ENCODE data around the gene TRAPPC3.
A peak's percentile ranks its signal among the peaks of the same experiment; 100 is the strongest.

The TRAPPC3 gene

GRCh38 chr1:36178471-36179219 is 29.4 kb upstream of the TRAPPC3 start:
- no peak overlapping the region for H3K4me3 ChIP-seq (ENCODE audit: low read length)
- no peak for TF ChIP-seq CTCF (conservative IDR thresholded peaks at IDR 0.05; ENCODE audit: low read length)
- no peak for DNase-seq (ENCODE audit: low read depth)

- no peak overlapping the region for H3K4me3 ChIP-seq (ENCODE audit: low read length)
- no peak for TF ChIP-seq CTCF (conservative IDR thresholded peaks at IDR 0.05; ENCODE audit: low read length)
- DNase-seq (ENCODE audit: low read depth): no peak
Observed at GRCh38 chr1:36177589-36178431, 28.5 kb upstream of the TRAPPC3 start.

GRCh38 chr1:36176106-36176949 is 27.0 kb upstream of the TRAPPC3 start:
- TF ChIP-seq CTCF (conservative IDR thresholded peaks at IDR 0.05; ENCODE audit: low read length): no peak
- no peak overlapping the region for H3K4me3 ChIP-seq (ENCODE audit: low read length)
- DNase-seq (ENCODE audit: low read depth): no peak

- DNase-seq (ENCODE audit: low read depth): peak; percentile 48
- no peak overlapping the region for H3K4me3 ChIP-seq (ENCODE audit: low read length)
- TF ChIP-seq CTCF (conservative IDR thresholded peaks at IDR 0.05; ENCODE audit: low read length): no peak
Observed at GRCh38 chr1:36175137-36176095, 26.1 kb upstream of the TRAPPC3 start.

GRCh38 chr1:36174713-36175112 is 25.4 kb upstream of the TRAPPC3 start:
- TF ChIP-seq CTCF (conservative IDR thresholded peaks at IDR 0.05; ENCODE audit: low read length): no peak

GRCh38 chr1:36172983-36173382 is 23.7 kb upstream of the TRAPPC3 start:
- H3K4me3 ChIP-seq (ENCODE audit: low read length): no peak overlapping the region
- TF ChIP-seq CTCF (conservative IDR thresholded peaks at IDR 0.05; ENCODE audit: low read length): no peak
- DNase-seq (ENCODE audit: low read depth): peak; percentile 70

More at GRCh38 chr1:36174713-36175112, 25.4 kb upstream of the TRAPPC3 start:
- no peak overlapping the region for H3K4me3 ChIP-seq (ENCODE audit: low read length)
- no peak for DNase-seq (ENCODE audit: low read depth)
